Lower lobe of right lung (tissue), 2 donors: Measurements from ENCODE around the gene WIPF3. TPM values are rescaled to one million over a fixed set of nuclear protein-coding genes. Genes with fewer than 3 reads are reported as not detected.

ENCODE experiments used
- ATAC-seq, 2 donors: fragments of 200-7000 bp; cut with Tn5 transposase; one replicate each; pipeline ENCODE4 v1.9.1; 2020 to 2022; ENCODE audit warnings: mild to moderate bottlenecking in 2 of 2, moderate library complexity in 2 of 2
- DNase-seq: peaks from one replicate; pipeline ENCODE4 v3.0.0-alpha.2; 2020
- H3K27ac ChIP-seq: fragments of 200-600 bp; one replicate; pipeline ENCODE4 v1.8.0; 2022
- H3K27me3 ChIP-seq: fragments of 200-600 bp; one replicate; pipeline ENCODE4 v1.8.0; 2022; ENCODE audit warnings: low read depth
- H3K36me3 ChIP-seq: fragments of 200-600 bp; one replicate; pipeline ENCODE4 v1.8.0; 2022; ENCODE audit warnings: mild to moderate bottlenecking
- H3K4me1 ChIP-seq: fragments of 200-600 bp; one replicate; pipeline ENCODE4 v1.8.0; 2022
- H3K4me3 ChIP-seq: fragments of 200-600 bp; one replicate; pipeline ENCODE4 v1.8.0; 2022; ENCODE audit warnings: mild to moderate bottlenecking
- H3K9me3 ChIP-seq: fragments of 200-600 bp; one replicate; pipeline ENCODE4 v1.8.0; 2022
- CTCF ChIP-seq: fragments of 200-600 bp; IDR thresholded peaks from one replicate; pipeline ENCODE4 v1.8.0; 2022; ENCODE audit warnings: antibody characterized with exemption, mild to moderate bottlenecking
- intact Hi-C: fragments of 100-400 bp; cut with DNase I; formaldehyde crosslinking; loops from one replicate; pipeline ENCODE4 v1.11.0; 2022
- total RNA-seq: library from RNA; stranded (reverse); fragmentation: NEBNext Ultra II Directional; extraction: Animal tissue kit (Norgen Biotek cat#: 25700); gene quantifications from one replicate; pipeline ENCODE4 v1.2.1, GENCODE V29; 2021
- donor health status: DM: no; HTN: yes; CAD: no; lungs with severe emphysema.

WIPF3 gene
- total RNA-seq, 1 donor from 2014 or later = 0.95 TPM

- no peak overlapping the region for H3K4me3 ChIP-seq
- no peaks in the 10 kb centered on the region for H3K27me3 ChIP-seq
- peaks cover 37% of the 10 kb centered on the region for H3K36me3 ChIP-seq
- no peak for TF ChIP-seq CTCF
- H3K27ac ChIP-seq = no peak overlapping the region
- ATAC-seq (no peak), DNase-seq (no peak)
- intact Hi-C loops = no loop called here
- H3K9me3 ChIP-seq = no peaks in the 10 kb centered on the region
- no peaks in the 10 kb centered on the region for H3K4me1 ChIP-seq
These were observed 120.4 kb downstream of the WIPF3 start for GRCh38 chr7:29926741-29927140.

GRCh38 chr7:29929018-29929807 lies 122.9 kb downstream of the WIPF3 start:
- H3K27me3 ChIP-seq = no peaks in the 10 kb centered on the region

GRCh38 chr7:29935111-29935510 lies 128.8 kb downstream of the WIPF3 start:
- no peaks in the 10 kb centered on the region for H3K9me3 ChIP-seq
- peaks cover 63% of the 10 kb centered on the region for H3K36me3 ChIP-seq
- intact Hi-C loops = no loop called here
- no peak overlapping the region for H3K4me3 ChIP-seq
- no peaks in the 10 kb centered on the region for H3K4me1 ChIP-seq
- H3K27ac ChIP-seq = no peak overlapping the region
- no peak for ATAC-seq
- no peak for TF ChIP-seq CTCF
- no peaks in the 10 kb centered on the region for H3K27me3 ChIP-seq
- DNase-seq = no peak

More at GRCh38 chr7:29929018-29929807, 122.9 kb downstream of the WIPF3 start:
- DNase-seq (no peak), ATAC-seq (peak in 1 of 2 donors; percentile 36)
- intact Hi-C loops = no loop called here
- H3K4me1 ChIP-seq = no peaks in the 10 kb centered on the region
- TF ChIP-seq CTCF = no peak
- no peaks in the 10 kb centered on the region for H3K9me3 ChIP-seq
- H3K27ac ChIP-seq = no peak overlapping the region
- no peak overlapping the region for H3K4me3 ChIP-seq
- H3K36me3 ChIP-seq = peaks cover 21% of the 10 kb centered on the region

- TF ChIP-seq CTCF = no peak
- DNase-seq = no peak
- Histone ChIP-seq H3K4me1 (no peaks in the 10 kb centered on the region), H3K27ac (no peak overlapping the region), H3K27me3 (no peaks in the 10 kb centered on the region), H3K9me3 (no peaks in the 10 kb centered on the region), H3K36me3 (peaks cover 71% of the 10 kb centered on the region), H3K4me3 (no peak overlapping the region)
- intact Hi-C loops = no loop called here
- no peak for ATAC-seq
These were observed 130.8 kb downstream of the WIPF3 start for GRCh38 chr7:29937132-29937531.

- no peak for DNase-seq
- Histone ChIP-seq H3K9me3 (no peaks in the 10 kb centered on the region), H3K27ac (no peak overlapping the region), H3K36me3 (peaks cover 77% of the 10 kb centered on the region), H3K4me3 (no peak overlapping the region), H3K27me3 (no peaks in the 10 kb centered on the region), H3K4me1 (no peaks in the 10 kb centered on the region)
- TF ChIP-seq CTCF = no peak
- ATAC-seq = no peak
- intact Hi-C loops = no loop called here
These were observed 133.9 kb downstream of the WIPF3 start for GRCh38 chr7:29940199-29940598.
